OCI-LY7 (cell line): ENCODE data around the gene CD248. TPM values are rescaled to one million over a fixed set of nuclear protein-coding genes. Genes with fewer than 3 reads are reported as not detected.

Source experiments
- BruUV-seq: library from RNA; stranded (reverse); fragments of 400-500 nt; replicated peaks from 2 replicates; lab custom pipeline; 2021; lab: Mats Ljungman, UMichigan
- CTCF ChIA-PET: fragments of 300-600 bp; sonication (Branson Sonifier 250); formaldehyde crosslinking; loops from one replicate; lab custom pipeline; 2022; ENCODE audit warnings: antibody characterized with exemption; ENCODE audit not compliant: unreplicated experiment; lab: Charles Lee
- POLR2A ChIA-PET: fragments of 300-600 bp; sonication (Branson Sonifier 250); formaldehyde crosslinking; loops from one replicate; lab custom pipeline; 2022; ENCODE audit warnings: antibody characterized with exemption; lab: Charles Lee
- DNase-seq: peaks from one replicate; pipeline ENCODE4 v3.0.0-alpha.2; 2015; ENCODE audit warnings: low spot score
- H2AFZ ChIP-seq: fragments of 200-600 bp; sonication (generic), shearing (Covaris generic); 2 replicates; pipeline ENCODE4 v1.6.1; 2014; ENCODE audit warnings: mild to moderate bottlenecking, antibody characterized with exemption, low read length, moderate library complexity
- H3K27ac ChIP-seq: fragments of 200-600 bp; sonication (generic); 2 replicates; pipeline ENCODE4 v1.5.1; 2014; ENCODE audit warnings: mixed run types, low read depth, mild to moderate bottlenecking, moderate library complexity, low read length, inconsistent platforms; ENCODE audit not compliant: poor library complexity, severe bottlenecking
- H3K36me3 ChIP-seq: fragments of 200-600 bp; sonication (generic); 2 replicates; pipeline ENCODE4 v1.6.1; 2014; ENCODE audit warnings: mild to moderate bottlenecking, antibody characterized with exemption, low read length, moderate library complexity, mixed read lengths; ENCODE audit not compliant: insufficient read depth
- H3K4me1 ChIP-seq: fragments of 200-600 bp; sonication (generic); 2 replicates; pipeline ENCODE4 v1.5.1; 2014; ENCODE audit warnings: mild to moderate bottlenecking, low read length; ENCODE audit not compliant: insufficient read depth, poor library complexity, severe bottlenecking
- H3K4me2 ChIP-seq: fragments of 200-600 bp; sonication (generic); 2 replicates; pipeline ENCODE4 v1.6.1; 2014; ENCODE audit warnings: mild to moderate bottlenecking, low read length
- H3K4me3 ChIP-seq: fragments of 200-600 bp; sonication (generic); 2 replicates; pipeline ENCODE4 v1.5.1; 2014; ENCODE audit warnings: mild to moderate bottlenecking, low read depth, low read length; ENCODE audit not compliant: poor library complexity, severe bottlenecking
- H3K79me2 ChIP-seq: fragments of 200-600 bp; sonication (generic); 2 replicates; pipeline ENCODE4 v1.6.1; 2016; ENCODE audit warnings: low read depth, mild to moderate bottlenecking, low read length, moderate library complexity, mixed read lengths; ENCODE audit not compliant: insufficient read depth
- H3K9me2 ChIP-seq: fragments of 200-600 bp; sonication (generic); 2 replicates; pipeline ENCODE4 v1.6.1; 2016; ENCODE audit warnings: mild to moderate bottlenecking, low read length, mixed read lengths; ENCODE audit not compliant: insufficient read depth
- H3K9me3 ChIP-seq: fragments of 200-600 bp; sonication (generic); 2 replicates; pipeline ENCODE4 v1.6.1; 2014; ENCODE audit warnings: mild to moderate bottlenecking, mixed run types, low read length, mixed read lengths
- H4K20me1 ChIP-seq: fragments of 200-600 bp; sonication (generic); 2 replicates; pipeline ENCODE4 v1.6.1; 2014; ENCODE audit warnings: mild to moderate bottlenecking, antibody characterized with exemption, low read length, moderate library complexity, mixed read lengths; ENCODE audit not compliant: insufficient read depth
- CTCF ChIP-seq: fragments of 200-600 bp; sonication (generic); conservative IDR thresholded peaks from 2 replicates; pipeline ENCODE4 v1.5.1; 2014; ENCODE audit warnings: mild to moderate bottlenecking, antibody characterized with exemption, low read length, moderate library complexity, mixed read lengths
- EZH2phosphoT487 ChIP-seq: fragments of 200-600 bp; sonication (generic); IDR thresholded peaks from 2 replicates; pipeline ENCODE4 v1.6.1; 2018; ENCODE audit warnings: low read depth, borderline replicate concordance, mild to moderate bottlenecking, mixed run types, antibody characterized with exemption, low read length, moderate library complexity, mixed read lengths
- intact Hi-C: fragments of 100-400 bp; cut with micrococcal nuclease; formaldehyde crosslinking; loops from one replicate; pipeline ENCODE4 v1.10.0; 2022; ENCODE audit not compliant: unreplicated experiment
- total RNA-seq, 2 experiments: library from RNA; depleted of rRNA in 1 of 2; stranded (reverse); fragments of >200 nt in 1 of 2; shearing (Covaris generic) in 1 of 2; gene quantifications; 2 replicates each; pipeline ENCODE4 v1.2.3, GENCODE V29; 2014 to 2022

CD248 gene
- total RNA-seq, 2 experiments from 2014 or later, result 0.46 TPM; not detected in 1

- intact Hi-C loops, result loop anchor here (5.0 kb wide), 1 partner anchor 37 kb away; the partner anchor contains the start of genes B4GAT1 and BRMS1
- Histone ChIP-seq H3K4me3 (no peak overlapping the region), H3K9me2 (no peaks in the 10 kb centered on the region), H3K4me1 (peaks cover 14% of the 10 kb centered on the region), H3K79me2 (no peaks in the 10 kb centered on the region), H3K9me3 (no peaks in the 10 kb centered on the region), H4K20me1 (no peaks in the 10 kb centered on the region), H3K36me3 (no peaks in the 10 kb centered on the region), H3K4me2 (no peak overlapping the region), H2AFZ (no peak overlapping the region), H3K27ac (no peak overlapping the region)
- ChIA-PET POLR2A (interaction anchor here (3.6 kb wide), 1 partner anchor 22 kb away, joined by 13 read pairs; the partner anchor contains the start of gene YIF1A), CTCF (no interaction called here)
- TF ChIP-seq CTCF (no peak), EZH2phosphoT487 (no peak)
- DNase-seq, result no peak
- BruUV-seq, result no TSS peak
Observed at GRCh38 chr11:66310324-66310723, 6.5 kb downstream of the CD248 start.

DNA sequence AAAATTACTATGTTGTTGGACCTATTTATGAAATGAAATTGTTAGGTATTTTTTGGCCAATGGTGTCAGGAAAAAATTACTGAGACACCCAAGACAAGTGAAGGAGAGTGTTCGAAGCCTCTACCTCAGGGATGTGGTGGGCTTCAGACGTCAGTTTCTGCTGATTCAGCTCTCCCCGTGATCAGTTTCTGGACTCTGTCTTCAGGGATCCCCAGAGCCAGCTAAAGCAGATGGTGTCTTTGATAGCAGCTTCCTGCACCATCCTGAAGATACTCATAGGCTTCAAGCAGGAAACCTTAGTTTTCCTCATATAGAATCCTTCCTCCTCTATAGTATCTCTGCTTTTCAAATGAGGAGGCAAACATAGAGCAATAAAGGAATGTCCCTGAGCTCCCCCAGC is 7.4 kb downstream of the CD248 start:
- intact Hi-C loops, result no loop called here
- Histone ChIP-seq H3K4me2 (no peak overlapping the region), H3K4me1 (peaks cover 14% of the 10 kb centered on the region), H3K27ac (no peak overlapping the region), H4K20me1 (no peaks in the 10 kb centered on the region), H3K9me2 (no peaks in the 10 kb centered on the region), H3K4me3 (no peak overlapping the region), H3K79me2 (no peaks in the 10 kb centered on the region), H2AFZ (no peak overlapping the region), H3K9me3 (no peaks in the 10 kb centered on the region), H3K36me3 (no peaks in the 10 kb centered on the region)
- CTCF ChIA-PET, result no interaction called here
- DNase-seq, result no peak
- POLR2A ChIA-PET, result interaction anchor here (0.6 to 0.7 kb wide), 2 partner anchors 351 to 826 kb away, joined by 3 to 4 read pairs; no protein-coding TSS in a partner anchor
- no TSS peak for BruUV-seq
- TF ChIP-seq EZH2phosphoT487, result no peak
- TF ChIP-seq CTCF, result no peak

DNA sequence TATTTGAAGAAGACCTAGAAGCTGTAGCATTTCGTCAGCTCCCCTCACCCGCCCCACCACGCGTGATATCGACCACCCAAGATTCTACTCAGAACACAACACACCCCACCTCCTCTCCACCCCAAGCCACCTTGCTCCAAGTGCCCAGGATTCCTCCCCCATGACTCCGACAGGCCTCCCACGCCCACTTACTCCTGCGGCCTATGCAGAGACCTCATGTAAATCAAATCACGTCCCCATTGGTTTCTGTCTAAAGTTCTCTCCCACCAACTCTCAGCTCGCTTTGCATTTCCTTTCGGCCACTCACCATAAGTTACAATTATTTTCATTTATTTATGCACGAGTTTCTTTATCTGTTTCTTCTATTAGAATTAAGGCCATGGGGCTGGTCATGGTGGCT is 14.2 kb downstream of the CD248 start:
- Histone ChIP-seq H3K36me3 (no peaks in the 10 kb centered on the region), H2AFZ (no peak overlapping the region), H3K4me1 (no peaks in the 10 kb centered on the region), H3K4me3 (no peak overlapping the region), H3K79me2 (no peaks in the 10 kb centered on the region), H3K4me2 (no peak overlapping the region), H3K9me2 (no peaks in the 10 kb centered on the region), H3K9me3 (no peaks in the 10 kb centered on the region), H3K27ac (no peak overlapping the region), H4K20me1 (no peaks in the 10 kb centered on the region)
- ChIA-PET CTCF (no interaction called here), POLR2A (interaction anchor here (1.2 kb wide), 1 partner anchor 9 kb away, joined by 5 read pairs; no protein-coding TSS in a partner anchor)
- DNase-seq, result no peak
- no TSS peak for BruUV-seq
- no peak for TF ChIP-seq EZH2phosphoT487
- intact Hi-C loops, result no loop called here
